Muscle of leg (tissue), 11 donors: ENCODE data around the gene PDLIM4. TPM values are rescaled to one million over a fixed set of nuclear protein-coding genes. Genes with fewer than 3 reads are reported as not detected.
A peak's percentile ranks its signal among the peaks of the same experiment; 100 is the strongest.

Source experiments
- DNase-seq: peaks from one replicate; pipeline ENCODE4 v3.0.0; 2013
- H3K27ac ChIP-seq: one replicate; pipeline ENCODE4 v1.5.1; 2013; ENCODE audit warnings: mild to moderate bottlenecking, low read length, control low read depth
- H3K27me3 ChIP-seq: one replicate; pipeline ENCODE4 v1.6.1; 2013; ENCODE audit warnings: low read length; ENCODE audit not compliant: control insufficient read depth, insufficient read depth
- H3K36me3 ChIP-seq: one replicate; pipeline ENCODE4 v1.6.1; 2013; ENCODE audit warnings: low read length; ENCODE audit not compliant: control insufficient read depth, insufficient read depth
- H3K4me1 ChIP-seq: one replicate; pipeline ENCODE4 v1.6.1; 2013; ENCODE audit warnings: low read length; ENCODE audit not compliant: control insufficient read depth, insufficient read depth
- H3K4me3 ChIP-seq: one replicate; pipeline ENCODE4 v1.5.1; 2013; ENCODE audit warnings: low read length, control low read depth
- H3K9me3 ChIP-seq: replicated peaks from 2 replicates; pipeline ENCODE4 v1.6.1; 2013; ENCODE audit warnings: low read depth, low read length; ENCODE audit not compliant: control insufficient read depth
- WGBS: methylation state at CpG from one replicate; pipeline ENCODE4 v1.1.5; 2013; ENCODE audit warnings: missing lambda C conversion rate; ENCODE audit not compliant: insufficient coverage; 5-methylcytosine and 5-hydroxymethylcytosine counted together
- polyA plus RNA-seq, 8 donors: library from polyadenylated mRNA; unstranded; fragments of 120-200 nt; gene quantifications; one replicate each; pipeline versions ENCODE4 v1.2.1 to v1.2.3, GENCODE V29; 2013; ENCODE audit warnings: inconsistent platforms in 1 of 8, low replicate concordance in 1 of 8; ENCODE audit not compliant: insufficient read length in 8 of 8, insufficient read depth in 1 of 8
- total RNA-seq: library from RNA; stranded (reverse); fragments of 120-200 nt; gene quantifications from one replicate; pipeline ENCODE4 v1.2.4, GENCODE V29; 2013

The PDLIM4 gene
- total and polyA plus RNA-seq, 9 donors = 29.7 to 84.3 (median 60.9) TPM

- no peaks in the 10 kb centered on the region for H3K9me3 ChIP-seq
- H3K27me3 ChIP-seq = peaks cover 8% of the 10 kb centered on the region
- no peaks in the 10 kb centered on the region for H3K36me3 ChIP-seq
- DNase-seq = peak; percentile 55
- H3K4me3 ChIP-seq = no peak overlapping the region
- WGBS = 77% methylated on average over 7 of the region's 8 CpGs
- peaks cover 36% of the 10 kb centered on the region for H3K4me1 ChIP-seq
- no peak overlapping the region for H3K27ac ChIP-seq
Observed at GRCh38 chr5:132296412-132297016, 39.0 kb downstream of the PDLIM4 start.

GRCh38 chr5:132297211-132297940 lies 39.9 kb downstream of the PDLIM4 start:
- no CpG with 5 or more reads among the region's 4 CpGs for WGBS
- H3K9me3 ChIP-seq = no peaks in the 10 kb centered on the region
- no peak overlapping the region for H3K27ac ChIP-seq
- no peak for DNase-seq
- H3K27me3 ChIP-seq = peaks cover 8% of the 10 kb centered on the region
- H3K4me3 ChIP-seq = no peak overlapping the region
- H3K4me1 ChIP-seq = peaks cover 39% of the 10 kb centered on the region
- H3K36me3 ChIP-seq = no peaks in the 10 kb centered on the region

DNA sequence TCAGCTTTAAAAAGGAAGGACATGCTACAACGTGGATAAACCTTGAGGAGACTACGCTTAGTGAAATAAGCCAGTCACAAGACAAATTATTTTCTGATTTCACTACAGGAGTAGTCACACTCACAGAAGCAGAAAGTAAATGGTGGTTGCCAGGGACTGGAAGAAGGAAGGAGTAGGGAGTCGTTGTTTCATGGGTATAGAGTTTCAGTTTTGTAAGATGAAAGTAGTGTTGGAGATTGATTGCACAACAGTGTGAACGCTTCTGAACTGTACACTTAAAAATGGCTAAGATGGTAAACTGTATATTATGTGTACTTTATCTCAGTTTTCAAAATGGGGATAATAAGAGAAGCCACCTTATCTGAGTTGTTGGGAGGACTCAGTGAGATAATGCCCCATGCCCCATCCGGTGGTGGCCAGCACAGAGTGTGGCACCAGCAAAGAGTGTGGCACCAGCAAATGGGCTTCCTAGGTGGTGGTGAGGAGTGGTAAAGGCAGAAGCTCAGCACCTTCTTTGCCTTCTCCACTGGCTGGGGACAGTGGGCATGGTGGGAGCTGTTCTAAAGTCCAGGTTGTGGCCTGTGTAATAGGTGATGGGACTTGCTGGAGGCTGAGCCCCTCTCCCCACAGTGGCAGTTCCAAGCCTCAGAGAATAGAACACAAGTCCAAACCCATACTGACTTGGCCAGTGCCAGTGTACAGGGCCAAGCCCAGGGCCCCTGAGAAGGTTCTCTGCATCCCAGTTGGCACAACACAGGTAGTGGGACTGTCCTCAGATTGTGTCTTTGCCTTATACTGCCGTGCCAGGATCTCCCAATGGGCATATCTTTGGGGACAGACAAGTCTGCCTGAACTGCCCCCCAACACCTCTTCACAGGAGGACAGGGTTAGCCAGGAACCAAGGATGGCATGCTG lies 41.1 kb downstream of the PDLIM4 start:
- 68% methylated on average over 3 of the region's 6 CpGs for WGBS
- Histone ChIP-seq H3K4me1 (peaks cover 33% of the 10 kb centered on the region), H3K9me3 (no peaks in the 10 kb centered on the region), H3K4me3 (no peak overlapping the region), H3K27ac (no peak overlapping the region), H3K27me3 (peaks cover 8% of the 10 kb centered on the region), H3K36me3 (no peaks in the 10 kb centered on the region)
- no peak for DNase-seq

DNA sequence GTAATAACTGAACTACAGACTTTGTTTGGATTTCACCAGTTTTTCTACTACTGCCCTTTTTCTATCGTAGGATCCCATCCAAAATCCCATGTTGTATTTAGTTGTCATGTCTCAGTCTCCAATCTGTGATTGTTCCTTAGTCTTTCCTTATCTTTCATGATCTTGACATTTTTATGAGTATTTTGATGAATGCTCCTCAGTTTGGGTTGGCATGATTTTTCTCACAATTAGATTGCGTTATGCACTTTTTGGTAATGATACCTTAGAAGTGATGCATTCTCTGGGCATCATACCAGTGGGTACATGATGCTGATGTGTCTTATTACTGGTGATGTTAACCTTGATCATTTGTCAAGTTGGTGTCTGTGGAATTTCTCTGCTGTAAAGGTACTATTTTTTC lies 42.4 kb downstream of the PDLIM4 start:
- no peak overlapping the region for H3K4me3 ChIP-seq
- no peak for DNase-seq
- no peaks in the 10 kb centered on the region for H3K9me3 ChIP-seq
- H3K4me1 ChIP-seq = peaks cover 23% of the 10 kb centered on the region
- no peak overlapping the region for H3K27ac ChIP-seq
- H3K27me3 ChIP-seq = peaks cover 6% of the 10 kb centered on the region
- no peaks in the 10 kb centered on the region for H3K36me3 ChIP-seq
- no CpG with 5 or more reads among the region's 2 CpGs for WGBS

- peaks cover under 1% of the 10 kb centered on the region for H3K27me3 ChIP-seq
- H3K27ac ChIP-seq = no peak overlapping the region
- H3K36me3 ChIP-seq = no peaks in the 10 kb centered on the region
- no peak overlapping the region for H3K4me3 ChIP-seq
- 60% methylated on average over 5 of the region's 6 CpGs for WGBS
- peaks cover under 1% of the 10 kb centered on the region for H3K9me3 ChIP-seq
- H3K4me1 ChIP-seq = peaks cover 14% of the 10 kb centered on the region
- DNase-seq = no peak
Observed at GRCh38 chr5:132300577-132301343, 43.3 kb downstream of the PDLIM4 start.

- H3K36me3 ChIP-seq = no peaks in the 10 kb centered on the region
- no peak for DNase-seq
- H3K27me3 ChIP-seq = no peaks in the 10 kb centered on the region
- peaks cover 3% of the 10 kb centered on the region for H3K9me3 ChIP-seq
- H3K4me1 ChIP-seq = peaks cover 9% of the 10 kb centered on the region
- H3K27ac ChIP-seq = no peak overlapping the region
- WGBS = 74% methylated on average over 6 of the region's 11 CpGs
- H3K4me3 ChIP-seq = no peak overlapping the region
Observed at GRCh38 chr5:132301344-132302271, 44.1 kb downstream of the PDLIM4 start.

DNA sequence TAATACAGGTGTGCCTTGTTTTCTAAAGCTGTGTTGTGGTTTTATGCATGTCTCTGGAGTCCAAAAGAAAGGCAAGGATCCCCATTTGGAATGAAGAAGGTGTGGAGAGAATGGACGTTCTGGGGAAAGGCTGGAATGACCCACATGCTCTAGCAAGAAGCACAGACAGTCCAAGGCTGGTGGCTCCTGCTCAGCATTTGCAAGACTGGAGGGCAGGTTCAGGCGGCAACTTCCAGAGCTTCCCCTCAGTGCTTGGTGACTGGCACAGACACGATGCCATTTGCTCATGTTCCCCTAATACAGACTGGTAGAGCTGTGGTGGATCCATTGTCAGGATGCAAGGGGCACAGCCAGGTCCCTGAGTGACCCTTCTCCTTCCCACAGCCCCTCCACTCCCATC lies 44.9 kb downstream of the PDLIM4 start:
- H3K27ac ChIP-seq = no peak overlapping the region
- H3K4me1 ChIP-seq = peaks cover 7% of the 10 kb centered on the region
- H3K36me3 ChIP-seq = no peaks in the 10 kb centered on the region
- H3K9me3 ChIP-seq = peaks cover 3% of the 10 kb centered on the region
- H3K4me3 ChIP-seq = no peak overlapping the region
- no peaks in the 10 kb centered on the region for H3K27me3 ChIP-seq
- WGBS = 50% methylated on average over 1 of the region's 3 CpGs
- no peak for DNase-seq

DNA sequence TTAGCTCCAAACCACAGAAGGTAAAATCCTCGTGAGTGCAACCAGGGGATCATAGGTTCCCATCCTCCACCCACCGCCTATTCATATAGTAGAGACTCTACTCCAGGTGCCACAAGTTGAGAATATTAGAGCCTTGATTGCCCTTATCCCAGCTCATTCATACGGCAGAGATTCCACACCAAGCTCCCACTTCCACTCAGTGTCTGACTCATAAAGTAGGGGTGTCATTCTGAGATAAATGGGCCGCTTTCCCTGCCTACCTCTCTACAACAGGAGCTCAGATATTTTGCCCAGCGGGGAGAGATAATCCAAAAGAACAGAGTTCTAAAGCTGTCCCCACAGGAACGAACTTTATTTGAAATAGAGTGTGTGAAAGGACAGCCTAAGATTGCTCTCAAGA lies 46.1 kb downstream of the PDLIM4 start:
- no peaks in the 10 kb centered on the region for H3K27me3 ChIP-seq
- H3K36me3 ChIP-seq = no peaks in the 10 kb centered on the region
- H3K27ac ChIP-seq = no peak overlapping the region
- no peak for DNase-seq
- 100% methylated on average over 1 of the region's 6 CpGs for WGBS
- H3K9me3 ChIP-seq = peaks cover 3% of the 10 kb centered on the region
- H3K4me1 ChIP-seq = peaks cover 7% of the 10 kb centered on the region
- H3K4me3 ChIP-seq = no peak overlapping the region

- DNase-seq = no peak
- H3K27ac ChIP-seq = no peak overlapping the region
- H3K4me1 ChIP-seq = peaks cover 10% of the 10 kb centered on the region
- H3K27me3 ChIP-seq = no peaks in the 10 kb centered on the region
- H3K4me3 ChIP-seq = no peak overlapping the region
- peaks cover 3% of the 10 kb centered on the region for H3K9me3 ChIP-seq
- no CpG with 5 or more reads among the region's 2 CpGs for WGBS
- no peaks in the 10 kb centered on the region for H3K36me3 ChIP-seq
Observed at GRCh38 chr5:132305420-132305819, 47.9 kb downstream of the PDLIM4 start.
